WTC11 (cell line): ENCODE results near the gene TMEM238. TPM values are rescaled to one million over a fixed set of nuclear protein-coding genes. Genes with fewer than 3 reads are reported as not detected.

Experiments used
- ATAC-seq: fragments of 200-7000 bp; cut with Tn5 transposase; 2 replicates; pipeline ENCODE4 v1.10.0; 2021; ENCODE audit warnings: mild to moderate bottlenecking, moderate library complexity
- CTCF ChIA-PET: fragments of 300-600 bp; sonication (Branson Sonifier 250); formaldehyde crosslinking; loops from one replicate; lab custom pipeline; 2021; ENCODE audit warnings: antibody characterized with exemption; lab: Charles Lee
- POLR2A ChIA-PET: fragments of 350-600 bp; sonication (Branson Sonifier 250); formaldehyde crosslinking; loops from one replicate; lab custom pipeline; 2021; ENCODE audit warnings: antibody characterized with exemption; lab: Charles Lee
- DNase-seq: peaks from one replicate; pipeline ENCODE4 v3.0.0; 2021; ENCODE audit warnings: low spot score
- H3K27ac Mint-ChIP-seq: 2 replicates; pipeline ENCODE4 v1.8.0; 2021; ENCODE audit warnings: mixed read lengths
- H3K27me3 Mint-ChIP-seq: 2 replicates; pipeline ENCODE4 v1.8.0; 2021; ENCODE audit warnings: low read depth, mild to moderate bottlenecking, moderate library complexity, mixed read lengths
- H3K36me3 Mint-ChIP-seq: 2 replicates; pipeline ENCODE4 v1.8.0; 2021; ENCODE audit warnings: mixed read lengths
- H3K4me1 Mint-ChIP-seq: 2 replicates; pipeline ENCODE4 v1.8.0; 2022; ENCODE audit warnings: mixed read lengths
- H3K4me3 Mint-ChIP-seq: 2 replicates; pipeline ENCODE4 v1.8.0; 2021; ENCODE audit warnings: mild to moderate bottlenecking, moderate library complexity, mixed read lengths
- H3K9me3 Mint-ChIP-seq: 2 replicates; pipeline ENCODE4 v1.8.0; 2021; ENCODE audit warnings: mixed read lengths
- ATF1 ChIP-seq: sonication (generic); formaldehyde crosslinking; IDR thresholded peaks from 2 replicates; pipeline ENCODE4 v1.8.1; 2023; ENCODE audit warnings: mild to moderate bottlenecking, moderate library complexity, missing genetic modification reagents
- CBFB ChIP-seq: sonication (generic); formaldehyde crosslinking; IDR thresholded peaks from 2 replicates; pipeline ENCODE4 v1.8.1; 2022; ENCODE audit warnings: mild to moderate bottlenecking, low read depth, missing genetic modification reagents
- EMX1 ChIP-seq: fragments of 250-450 bp; sonication (Bioruptor Pico); IDR thresholded peaks from 2 replicates; pipeline ENCODE4 v1.8.0; 2021; ENCODE audit warnings: mild to moderate bottlenecking
- ESRRA ChIP-seq: sonication (generic); formaldehyde crosslinking; IDR thresholded peaks from 2 replicates; pipeline ENCODE4 v1.8.1; 2022; ENCODE audit warnings: mild to moderate bottlenecking, missing genetic modification reagents, borderline replicate concordance
- JAZF1 ChIP-seq: fragments of 250-450 bp; sonication (Bioruptor Pico); IDR thresholded peaks from 2 replicates; pipeline ENCODE4 v1.9.0; 2021; ENCODE audit warnings: moderate library complexity, mild to moderate bottlenecking, inconsistent platforms
- MXD4 ChIP-seq: fragments of 250-450 bp; sonication (Bioruptor Pico); IDR thresholded peaks from 2 replicates; pipeline ENCODE4 v1.8.0; 2021; ENCODE audit warnings: mild to moderate bottlenecking, moderate library complexity, borderline replicate concordance
- MYBL2 ChIP-seq: sonication (generic); formaldehyde crosslinking; IDR thresholded peaks from 2 replicates; pipeline ENCODE4 v1.8.1; 2023; ENCODE audit warnings: mild to moderate bottlenecking, moderate library complexity, missing genetic modification reagents
- TEAD4 ChIP-seq: sonication (generic); formaldehyde crosslinking; IDR thresholded peaks from 2 replicates; pipeline ENCODE4 v1.8.0; 2022; ENCODE audit warnings: mild to moderate bottlenecking, missing genetic modification reagents
- ZNF219 ChIP-seq: sonication (generic); formaldehyde crosslinking; IDR thresholded peaks from 2 replicates; pipeline ENCODE4 v1.8.0; 2023; ENCODE audit warnings: missing genetic modification reagents, mild to moderate bottlenecking, borderline replicate concordance
- ZNF396 ChIP-seq: fragments of 250-450 bp; sonication (Bioruptor Pico); IDR thresholded peaks from 2 replicates; pipeline ENCODE4 v1.8.0; 2021; ENCODE audit warnings: mild to moderate bottlenecking, moderate library complexity, borderline replicate concordance
- ZNF423 ChIP-seq: fragments of 250-450 bp; sonication (Bioruptor Pico); IDR thresholded peaks from 2 replicates; pipeline ENCODE4 v2.1.2; 2022; ENCODE audit warnings: mild to moderate bottlenecking, moderate library complexity
- ZNF671 ChIP-seq: fragments of 250-450 bp; sonication (Bioruptor Pico); IDR thresholded peaks from 2 replicates; pipeline ENCODE4 v1.8.0; 2021; ENCODE audit warnings: mild to moderate bottlenecking
- total RNA-seq: library from RNA; stranded (reverse); gene quantifications from 3 replicates; pipeline ENCODE4 v1.2.3, GENCODE V29; 2021
- TF ChIP-seq, protein P1 (sequence below): sonication (generic); formaldehyde crosslinking; IDR thresholded peaks from 2 replicates; pipeline ENCODE4 v1.8.0; 2022; ENCODE audit warnings: mild to moderate bottlenecking, missing genetic modification reagents
- TF ChIP-seq, protein P2 (sequence below): sonication (generic); formaldehyde crosslinking; IDR thresholded peaks from 2 replicates; pipeline ENCODE4 v1.8.1; 2022; ENCODE audit warnings: mild to moderate bottlenecking, missing genetic modification reagents, moderate library complexity, borderline replicate concordance
- TF ChIP-seq, protein P3 (sequence below): fragments of 250-450 bp; sonication (Bioruptor Pico); IDR thresholded peaks from 2 replicates; pipeline ENCODE4 v1.9.0; 2021; ENCODE audit warnings: moderate library complexity, mild to moderate bottlenecking, inconsistent platforms, borderline replicate concordance
- TF ChIP-seq, protein P4 (sequence below): fragments of 250-450 bp; sonication (Bioruptor Pico); IDR thresholded peaks from 2 replicates; pipeline ENCODE4 v1.9.0; 2021; ENCODE audit warnings: mild to moderate bottlenecking
- TF ChIP-seq, protein P5 (sequence below): sonication (generic); formaldehyde crosslinking; IDR thresholded peaks from 2 replicates; pipeline ENCODE4 v1.8.1; 2022; ENCODE audit warnings: missing genetic modification reagents, borderline replicate concordance
- TF ChIP-seq, protein P6 (sequence below): sonication (generic); formaldehyde crosslinking; IDR thresholded peaks from 2 replicates; pipeline ENCODE4 v1.8.1; 2023; ENCODE audit warnings: mild to moderate bottlenecking, missing genetic modification reagents, moderate library complexity
- TF ChIP-seq, protein P7 (sequence below): sonication (generic); formaldehyde crosslinking; IDR thresholded peaks from 2 replicates; pipeline ENCODE4 v1.8.1; 2022; ENCODE audit warnings: low read depth, mild to moderate bottlenecking, moderate library complexity, missing genetic modification reagents, borderline replicate concordance

The TMEM238 gene
- total RNA-seq, 1 experiment from 2014 or later: 8.3 TPM

DNA sequence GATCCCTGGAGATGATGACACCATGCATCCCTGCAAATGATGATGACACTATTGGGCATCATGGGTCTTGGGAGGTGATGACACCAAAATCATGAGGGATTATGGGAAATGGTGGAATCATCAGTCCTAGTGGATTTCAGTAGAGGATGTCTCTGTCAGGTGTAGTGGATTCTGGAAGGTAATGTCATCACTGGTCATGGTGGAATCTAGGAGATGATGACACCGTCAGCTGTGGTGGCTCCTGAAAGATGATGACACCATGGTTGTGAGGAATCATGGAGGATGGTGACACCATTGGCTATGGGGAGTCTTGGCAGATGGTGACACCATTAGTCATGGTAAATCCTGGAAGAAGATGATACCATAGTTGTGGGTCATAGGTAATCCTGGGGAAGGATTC lies 47.1 kb upstream of the TMEM238 start (continued):
- TF ChIP-seq ESRRA (CRISPR knock-in tag) (no peak), MXD4 (CRISPR knock-in tag) (no peak)

DNA sequence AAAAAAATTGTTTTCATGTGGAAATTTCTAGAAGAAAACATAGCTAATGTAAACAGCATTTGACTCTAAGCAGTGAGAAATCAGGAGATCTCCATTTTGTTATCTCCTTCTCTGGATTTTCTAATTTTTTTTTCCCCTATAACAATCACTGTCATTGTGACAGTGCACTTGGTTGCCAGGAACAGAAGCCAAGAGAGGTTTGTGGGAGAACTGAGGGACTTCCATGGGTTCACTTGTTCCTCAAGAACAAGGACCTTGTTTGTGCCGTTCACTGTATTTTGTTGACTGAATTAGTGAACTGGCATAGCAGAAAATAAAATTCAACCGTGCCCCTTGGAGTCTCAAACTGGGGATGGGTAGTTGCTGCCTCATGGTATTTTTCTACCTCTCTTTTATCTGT lies 42.0 kb upstream of the TMEM238 start:
- Mint-ChIP-seq H3K27ac (no peak overlapping the region), H3K4me1 (0 out of 2 replicates have a peak, but pooled peaks cover 5% of the 10 kb centered on the region), H3K27me3 (peaks cover 57% of the 10 kb centered on the region), H3K4me3 (no peak overlapping the region), H3K36me3 (no peaks in the 10 kb centered on the region; the same call in 1 of the 2 replicates), H3K9me3 (peaks cover 9% of the 10 kb centered on the region)
- CTCF ChIA-PET: interaction anchor here (0.6 kb wide), 2 partner anchors 111 to 180 kb away, joined by 3 read pairs; no protein-coding TSS in a partner anchor
- POLR2A ChIA-PET: interaction anchor here (0.5 kb wide), 1 partner anchor 131 kb away, joined by 3 read pairs; no protein-coding TSS in a partner anchor
- ATAC-seq: no peak
- TF ChIP-seq, protein P1, sequence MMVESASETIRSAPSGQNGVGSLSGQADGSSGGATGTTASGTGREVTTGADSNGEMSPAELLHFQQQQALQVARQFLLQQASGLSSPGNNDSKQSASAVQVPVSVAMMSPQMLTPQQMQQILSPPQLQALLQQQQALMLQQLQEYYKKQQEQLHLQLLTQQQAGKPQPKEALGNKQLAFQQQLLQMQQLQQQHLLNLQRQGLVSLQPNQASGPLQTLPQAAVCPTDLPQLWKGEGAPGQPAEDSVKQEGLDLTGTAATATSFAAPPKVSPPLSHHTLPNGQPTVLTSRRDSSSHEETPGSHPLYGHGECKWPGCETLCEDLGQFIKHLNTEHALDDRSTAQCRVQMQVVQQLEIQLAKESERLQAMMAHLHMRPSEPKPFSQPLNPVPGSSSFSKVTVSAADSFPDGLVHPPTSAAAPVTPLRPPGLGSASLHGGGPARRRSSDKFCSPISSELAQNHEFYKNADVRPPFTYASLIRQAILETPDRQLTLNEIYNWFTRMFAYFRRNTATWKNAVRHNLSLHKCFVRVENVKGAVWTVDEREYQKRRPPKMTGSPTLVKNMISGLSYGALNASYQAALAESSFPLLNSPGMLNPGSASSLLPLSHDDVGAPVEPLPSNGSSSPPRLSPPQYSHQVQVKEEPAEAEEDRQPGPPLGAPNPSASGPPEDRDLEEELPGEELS (CRISPR knock-in tag): no peak
- TF ChIP-seq, protein P2, sequence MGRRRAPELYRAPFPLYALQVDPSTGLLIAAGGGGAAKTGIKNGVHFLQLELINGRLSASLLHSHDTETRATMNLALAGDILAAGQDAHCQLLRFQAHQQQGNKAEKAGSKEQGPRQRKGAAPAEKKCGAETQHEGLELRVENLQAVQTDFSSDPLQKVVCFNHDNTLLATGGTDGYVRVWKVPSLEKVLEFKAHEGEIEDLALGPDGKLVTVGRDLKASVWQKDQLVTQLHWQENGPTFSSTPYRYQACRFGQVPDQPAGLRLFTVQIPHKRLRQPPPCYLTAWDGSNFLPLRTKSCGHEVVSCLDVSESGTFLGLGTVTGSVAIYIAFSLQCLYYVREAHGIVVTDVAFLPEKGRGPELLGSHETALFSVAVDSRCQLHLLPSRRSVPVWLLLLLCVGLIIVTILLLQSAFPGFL: no peak
- TF ChIP-seq, protein P3, sequence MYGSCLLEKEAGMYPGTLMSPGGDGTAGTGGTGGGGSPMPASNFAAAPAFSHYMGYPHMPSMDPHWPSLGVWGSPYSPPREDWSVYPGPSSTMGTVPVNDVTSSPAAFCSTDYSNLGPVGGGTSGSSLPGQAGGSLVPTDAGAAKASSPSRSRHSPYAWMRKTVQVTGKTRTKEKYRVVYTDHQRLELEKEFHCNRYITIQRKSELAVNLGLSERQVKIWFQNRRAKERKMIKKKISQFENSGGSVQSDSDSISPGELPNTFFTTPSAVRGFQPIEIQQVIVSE (CRISPR knock-in tag): no peak
- TF ChIP-seq ZNF219 (CRISPR knock-in tag) (no peak), MYBL2 (CRISPR knock-in tag) (no peak), ZNF671 (CRISPR knock-in tag) (no peak)
- TF ChIP-seq, protein P4, sequence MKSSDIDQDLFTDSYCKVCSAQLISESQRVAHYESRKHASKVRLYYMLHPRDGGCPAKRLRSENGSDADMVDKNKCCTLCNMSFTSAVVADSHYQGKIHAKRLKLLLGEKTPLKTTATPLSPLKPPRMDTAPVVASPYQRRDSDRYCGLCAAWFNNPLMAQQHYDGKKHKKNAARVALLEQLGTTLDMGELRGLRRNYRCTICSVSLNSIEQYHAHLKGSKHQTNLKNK (CRISPR knock-in tag): no peak
- no peak for DNase-seq

DNA sequence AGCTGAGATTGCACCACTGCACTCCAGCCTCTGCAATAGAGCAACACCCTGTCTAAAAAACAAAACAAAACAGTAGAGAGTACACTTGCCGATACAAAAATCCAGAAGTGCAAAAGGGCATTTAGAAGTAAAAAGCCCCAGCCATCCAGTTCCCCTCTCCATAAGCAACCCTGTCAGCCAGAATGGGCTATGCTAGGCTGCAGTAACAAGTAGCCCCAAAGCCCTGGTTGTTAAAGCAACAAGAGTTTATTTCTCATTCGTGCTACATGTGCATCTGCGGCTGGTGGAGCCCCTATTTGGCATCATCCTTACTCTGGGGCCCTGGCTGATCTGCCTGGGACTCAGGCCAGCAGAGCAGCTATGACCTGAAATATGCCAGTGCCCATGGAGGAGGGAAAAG lies 40.4 kb upstream of the TMEM238 start:
- ChIA-PET POLR2A (no interaction called here), CTCF (no interaction called here)
- no peak overlapping the region for H3K4me3 Mint-ChIP-seq

More for the DNA sequence above, 40.4 kb upstream of the TMEM238 start:
- Mint-ChIP-seq H3K27me3 (peaks cover 67% of the 10 kb centered on the region), H3K9me3 (no peaks in the 10 kb centered on the region), H3K36me3 (no peaks in the 10 kb centered on the region), H3K27ac (no peak overlapping the region), H3K4me1 (0 out of 2 replicates have a peak, but pooled peaks cover 5% of the 10 kb centered on the region)
- no peak for DNase-seq
- no peak for TF ChIP-seq ZNF396 (CRISPR knock-in tag)
- TF ChIP-seq, protein P5, sequence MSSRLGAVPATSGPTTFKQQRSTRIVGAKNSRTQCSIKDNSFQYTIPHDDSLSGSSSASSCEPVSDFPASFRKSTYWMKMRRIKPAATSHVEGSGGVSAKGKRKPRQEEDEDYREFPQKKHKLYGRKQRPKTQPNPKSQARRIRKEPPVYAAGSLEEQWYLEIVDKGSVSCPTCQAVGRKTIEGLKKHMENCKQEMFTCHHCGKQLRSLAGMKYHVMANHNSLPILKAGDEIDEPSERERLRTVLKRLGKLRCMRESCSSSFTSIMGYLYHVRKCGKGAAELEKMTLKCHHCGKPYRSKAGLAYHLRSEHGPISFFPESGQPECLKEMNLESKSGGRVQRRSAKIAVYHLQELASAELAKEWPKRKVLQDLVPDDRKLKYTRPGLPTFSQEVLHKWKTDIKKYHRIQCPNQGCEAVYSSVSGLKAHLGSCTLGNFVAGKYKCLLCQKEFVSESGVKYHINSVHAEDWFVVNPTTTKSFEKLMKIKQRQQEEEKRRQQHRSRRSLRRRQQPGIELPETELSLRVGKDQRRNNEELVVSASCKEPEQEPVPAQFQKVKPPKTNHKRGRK (CRISPR knock-in tag): no peak
- TF ChIP-seq ATF1: no peak
- TF ChIP-seq ZNF423 (CRISPR knock-in tag): no peak
- TF ChIP-seq, protein P6, sequence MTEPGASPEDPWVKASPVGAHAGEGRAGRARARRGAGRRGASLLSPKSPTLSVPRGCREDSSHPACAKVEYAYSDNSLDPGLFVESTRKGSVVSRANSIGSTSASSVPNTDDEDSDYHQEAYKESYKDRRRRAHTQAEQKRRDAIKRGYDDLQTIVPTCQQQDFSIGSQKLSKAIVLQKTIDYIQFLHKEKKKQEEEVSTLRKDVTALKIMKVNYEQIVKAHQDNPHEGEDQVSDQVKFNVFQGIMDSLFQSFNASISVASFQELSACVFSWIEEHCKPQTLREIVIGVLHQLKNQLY (CRISPR knock-in tag): no peak
- no peak for TF ChIP-seq JAZF1 (CRISPR knock-in tag)
- TF ChIP-seq, protein P7, sequence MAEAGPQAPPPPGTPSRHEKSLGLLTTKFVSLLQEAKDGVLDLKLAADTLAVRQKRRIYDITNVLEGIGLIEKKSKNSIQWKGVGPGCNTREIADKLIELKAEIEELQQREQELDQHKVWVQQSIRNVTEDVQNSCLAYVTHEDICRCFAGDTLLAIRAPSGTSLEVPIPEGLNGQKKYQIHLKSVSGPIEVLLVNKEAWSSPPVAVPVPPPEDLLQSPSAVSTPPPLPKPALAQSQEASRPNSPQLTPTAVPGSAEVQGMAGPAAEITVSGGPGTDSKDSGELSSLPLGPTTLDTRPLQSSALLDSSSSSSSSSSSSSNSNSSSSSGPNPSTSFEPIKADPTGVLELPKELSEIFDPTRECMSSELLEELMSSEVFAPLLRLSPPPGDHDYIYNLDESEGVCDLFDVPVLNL: no peak
- no peak for TF ChIP-seq TEAD4
- TF ChIP-seq EMX1 (CRISPR knock-in tag): no peak
- no peak for TF ChIP-seq CBFB (CRISPR knock-in tag)
- TF ChIP-seq MYBL2 (CRISPR knock-in tag): no peak
- TF ChIP-seq, protein P1 (CRISPR knock-in tag): no peak
- no peak for ATAC-seq
